ENCODE measurements around the gene ADA. TPM values are rescaled to one million over a fixed set of nuclear protein-coding genes. Genes with fewer than 3 reads are reported as not detected.

ADA gene
- total and polyA plus RNA-seq, 2 of the 13 experiments (the other 11 are each of a cell fraction or from before 2014, with no cell fraction given): 2.5 to 11.3 TPM

DNA sequence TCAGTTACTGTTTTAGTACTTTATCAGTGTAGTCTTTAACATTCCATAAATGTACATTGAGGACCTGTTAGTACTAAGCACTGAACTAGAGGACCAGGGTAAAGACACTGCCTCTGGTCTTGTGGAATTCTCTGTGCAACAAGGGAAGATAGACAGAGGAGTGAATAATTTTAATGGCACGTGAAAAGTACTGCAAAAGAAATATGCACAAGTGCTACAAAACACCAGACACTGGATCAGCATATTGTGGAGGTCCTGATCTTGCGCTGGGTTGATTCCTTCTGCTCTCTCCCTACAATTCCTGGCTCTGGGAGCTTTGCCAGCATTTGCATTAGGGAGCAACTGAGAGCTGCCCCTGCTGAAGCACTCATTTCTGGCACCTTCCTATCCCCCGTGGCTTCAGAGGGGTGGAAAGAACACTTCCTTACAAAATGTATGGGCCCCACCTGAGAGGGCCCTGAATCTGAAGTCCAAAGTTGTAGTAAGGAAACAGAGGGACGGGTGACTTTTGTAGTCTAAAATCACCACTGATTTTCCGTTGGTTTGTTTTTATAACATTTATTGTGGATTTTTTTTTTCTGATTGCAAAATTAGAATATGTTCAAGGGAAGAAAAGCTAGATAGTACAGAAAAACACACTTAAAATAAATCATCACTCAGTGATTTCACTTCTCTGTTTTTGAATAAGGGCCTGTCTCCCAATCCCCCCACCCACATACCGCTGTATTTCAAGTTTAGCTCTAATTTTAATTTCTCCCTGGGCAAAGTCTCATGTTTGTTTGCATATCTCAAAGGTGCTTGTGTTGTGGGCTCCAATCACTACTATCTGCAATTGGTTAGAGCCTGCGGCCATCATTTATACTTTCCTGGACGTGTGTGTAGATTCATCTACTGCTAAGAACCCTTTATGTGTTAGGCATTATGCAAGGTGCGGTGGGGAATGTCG lies 64.2 kb downstream of the ADA start:
- Histone ChIP-seq H3K27me3 (ENCODE audit: control insufficient read depth in 1 of 2, insufficient read depth in 2 of 2, low read length in 2 of 2) (no peaks in the 10 kb centered on the region), H3K9ac (ENCODE audit: insufficient read depth, low read depth, low read length) (no peak overlapping the region), H3K79me2 (ENCODE audit: insufficient read depth, low read length) (no peaks in the 10 kb centered on the region), H2AFZ (ENCODE audit: low read length) (no peak overlapping the region), H3K27ac (ENCODE audit: extremely low read length, insufficient read depth, low read length) (no peak overlapping the region), H3K4me3 (replicated peaks in 1 of 3; ENCODE audit: insufficient read depth in 1 of 3, low read depth in 2 of 3, low read length in 3 of 3) (no peak overlapping the region), H3K4me2 (ENCODE audit: low read depth, low read length) (no peak overlapping the region), H3K36me3 (replicated peaks in 1 of 2; ENCODE audit: control insufficient read depth in 1 of 2, insufficient read depth in 2 of 2, low read length in 2 of 2) (peaks cover 4 to 11% of the 10 kb centered on the region in 2 experiments; a peak in 4 of 5 replicates), H3K4me1 (ENCODE audit: insufficient read depth, low read length) (peaks cover 11% of the 10 kb centered on the region), H3K9me3 (ENCODE audit: low read length) (no peaks in the 10 kb centered on the region), H4K20me1 (ENCODE audit: insufficient read depth, low read length) (no peaks in the 10 kb centered on the region)
- DNase-seq (ENCODE audit: low spot score) (no peak), ATAC-seq (no peak), FAIRE-seq (no peak)
- in situ Hi-C loops (cut with HindIII; ENCODE audit: extremely low pct_ligation_motif_present, low pct_unique_long_range_greater_than_20kb): no loop called here
- 88% methylated on average over 10 of the region's 10 CpGs for WGBS (ENCODE audit: low lambda C conversion rate)
- ChIA-PET POLR2A (no interaction called here), CTCF (ENCODE audit: low intra/inter-chr PET ratio, low total read pairs) (no interaction called here)
- intact Hi-C loops (cut with micrococcal nuclease; ENCODE audit: unreplicated experiment): no loop called here
- BruUV-seq (replicated peaks): no TSS peak
- TF ChIP-seq SOX6 (IDR thresholded peaks at IDR 0.05) (no peak), SOX6 (CRISPR knock-in tag; IDR thresholded peaks at IDR 0.05) (no peak), KAT7 (CRISPR knock-in tag; IDR thresholded peaks at IDR 0.05; ENCODE audit: borderline replicate concordance) (no peak), POLR2A (IDR thresholded peaks at IDR 0.05; ENCODE audit: insufficient read depth in 1 of 2, low read depth in 2 of 2, low read length in 2 of 2) (no peak), JUND (CRISPR knock-in tag; IDR thresholded peaks at IDR 0.05) (no peak), ZNF776 (CRISPR knock-in tag; IDR thresholded peaks at IDR 0.05) (no peak), MYNN (CRISPR knock-in tag; IDR thresholded peaks at IDR 0.05; ENCODE audit: low read depth) (no peak), BRD4 (CRISPR knock-in tag; IDR thresholded peaks at IDR 0.05) (no peak), KDM2A (CRISPR knock-in tag; IDR thresholded peaks at IDR 0.05; ENCODE audit: borderline replicate concordance, low read depth) (no peak), ELF4 (CRISPR knock-in tag; IDR thresholded peaks at IDR 0.05; ENCODE audit: borderline replicate concordance) (no peak), ZBTB8A (CRISPR knock-in tag; IDR thresholded peaks at IDR 0.05; ENCODE audit: borderline replicate concordance, low read depth) (no peak), ZFX (CRISPR knock-in tag; IDR thresholded peaks at IDR 0.05; ENCODE audit: low read depth) (no peak)
- TF ChIP-seq, protein P1, sequence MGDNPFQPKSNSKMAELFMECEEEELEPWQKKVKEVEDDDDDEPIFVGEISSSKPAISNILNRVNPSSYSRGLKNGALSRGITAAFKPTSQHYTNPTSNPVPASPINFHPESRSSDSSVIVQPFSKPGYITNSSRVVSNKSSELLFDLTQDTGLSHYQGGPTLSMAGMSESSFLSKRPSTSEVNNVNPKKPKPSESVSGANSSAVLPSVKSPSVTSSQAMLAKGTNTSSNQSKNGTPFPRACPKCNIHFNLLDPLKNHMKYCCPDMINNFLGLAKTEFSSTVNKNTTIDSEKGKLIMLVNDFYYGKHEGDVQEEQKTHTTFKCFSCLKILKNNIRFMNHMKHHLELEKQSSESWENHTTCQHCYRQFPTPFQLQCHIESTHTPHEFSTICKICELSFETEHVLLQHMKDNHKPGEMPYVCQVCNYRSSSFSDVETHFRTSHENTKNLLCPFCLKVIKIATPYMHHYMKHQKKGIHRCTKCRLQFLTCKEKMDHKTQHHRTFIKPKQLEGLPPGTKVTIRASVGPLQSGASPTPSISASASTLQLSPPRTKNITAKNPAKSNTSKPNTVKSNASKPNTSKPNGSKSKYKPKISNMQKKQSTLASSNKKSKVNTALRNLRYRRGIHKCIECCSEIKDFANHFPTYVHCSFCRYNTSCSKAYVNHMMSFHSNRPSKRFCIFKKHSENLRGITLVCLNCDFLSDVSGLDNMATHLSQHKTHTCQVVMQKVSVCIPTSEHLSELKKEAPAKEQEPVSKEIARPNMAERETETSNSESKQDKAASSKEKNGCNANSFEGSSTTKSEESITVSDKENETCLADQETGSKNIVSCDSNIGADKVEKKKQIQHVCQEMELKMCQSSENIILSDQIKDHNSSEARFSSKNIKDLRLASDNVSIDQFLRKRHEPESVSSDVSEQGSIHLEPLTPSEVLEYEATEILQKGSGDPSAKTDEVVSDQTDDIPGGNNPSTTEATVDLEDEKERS (CRISPR knock-in tag; IDR thresholded peaks at IDR 0.05): no peak
- TF ChIP-seq, protein P2, sequence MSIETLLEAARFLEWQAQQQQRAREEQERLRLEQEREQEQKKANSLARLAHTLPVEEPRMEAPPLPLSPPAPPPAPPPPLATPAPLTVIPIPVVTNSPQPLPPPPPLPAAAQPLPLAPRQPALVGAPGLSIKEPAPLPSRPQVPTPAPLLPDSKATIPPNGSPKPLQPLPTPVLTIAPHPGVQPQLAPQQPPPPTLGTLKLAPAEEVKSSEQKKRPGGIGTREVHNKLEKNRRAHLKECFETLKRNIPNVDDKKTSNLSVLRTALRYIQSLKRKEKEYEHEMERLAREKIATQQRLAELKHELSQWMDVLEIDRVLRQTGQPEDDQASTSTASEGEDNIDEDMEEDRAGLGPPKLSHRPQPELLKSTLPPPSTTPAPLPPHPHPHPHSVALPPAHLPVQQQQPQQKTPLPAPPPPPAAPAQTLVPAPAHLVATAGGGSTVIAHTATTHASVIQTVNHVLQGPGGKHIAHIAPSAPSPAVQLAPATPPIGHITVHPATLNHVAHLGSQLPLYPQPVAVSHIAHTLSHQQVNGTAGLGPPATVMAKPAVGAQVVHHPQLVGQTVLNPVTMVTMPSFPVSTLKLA (IDR thresholded peaks at IDR 0.05): no peak
- TF ChIP-seq, protein P3, sequence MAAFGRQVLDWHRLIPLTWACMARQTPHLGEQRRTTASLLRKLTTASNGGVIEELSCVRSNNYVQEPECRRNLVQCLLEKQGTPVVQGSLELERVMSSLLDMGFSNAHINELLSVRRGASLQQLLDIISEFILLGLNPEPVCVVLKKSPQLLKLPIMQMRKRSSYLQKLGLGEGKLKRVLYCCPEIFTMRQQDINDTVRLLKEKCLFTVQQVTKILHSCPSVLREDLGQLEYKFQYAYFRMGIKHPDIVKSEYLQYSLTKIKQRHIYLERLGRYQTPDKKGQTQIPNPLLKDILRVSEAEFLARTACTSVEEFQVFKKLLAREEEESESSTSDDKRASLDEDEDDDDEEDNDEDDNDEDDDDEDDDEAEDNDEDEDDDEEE (CRISPR knock-in tag; IDR thresholded peaks at IDR 0.05): no peak
- TF ChIP-seq, protein P4, sequence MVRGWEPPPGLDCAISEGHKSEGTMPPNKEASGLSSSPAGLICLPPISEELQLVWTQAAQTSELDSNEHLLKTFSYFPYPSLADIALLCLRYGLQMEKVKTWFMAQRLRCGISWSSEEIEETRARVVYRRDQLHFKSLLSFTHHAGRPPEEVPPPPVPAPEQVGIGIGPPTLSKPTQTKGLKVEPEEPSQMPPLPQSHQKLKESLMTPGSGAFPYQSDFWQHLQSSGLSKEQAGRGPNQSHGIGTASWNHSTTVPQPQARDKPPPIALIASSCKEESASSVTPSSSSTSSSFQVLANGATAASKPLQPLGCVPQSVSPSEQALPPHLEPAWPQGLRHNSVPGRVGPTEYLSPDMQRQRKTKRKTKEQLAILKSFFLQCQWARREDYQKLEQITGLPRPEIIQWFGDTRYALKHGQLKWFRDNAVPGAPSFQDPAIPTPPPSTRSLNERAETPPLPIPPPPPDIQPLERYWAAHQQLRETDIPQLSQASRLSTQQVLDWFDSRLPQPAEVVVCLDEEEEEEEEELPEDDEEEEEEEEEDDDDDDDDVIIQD (CRISPR knock-in tag; IDR thresholded peaks at IDR 0.05; ENCODE audit: low read depth): no peak
- TF ChIP-seq, protein P5, sequence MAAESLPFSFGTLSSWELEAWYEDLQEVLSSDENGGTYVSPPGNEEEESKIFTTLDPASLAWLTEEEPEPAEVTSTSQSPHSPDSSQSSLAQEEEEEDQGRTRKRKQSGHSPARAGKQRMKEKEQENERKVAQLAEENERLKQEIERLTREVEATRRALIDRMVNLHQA (CRISPR knock-in tag; IDR thresholded peaks at IDR 0.05): no peak

Data from HepG2 (cell line).